H54 (cell line): Measurements from ENCODE around the gene ERC2.

Experiments
- DNase-seq: peaks from one replicate; pipeline ENCODE4 v3.0.0; 2011; ENCODE audit warnings: low spot score, mixed read lengths; ENCODE audit not compliant: insufficient read length
- FAIRE-seq: peaks from 3 replicates; lab custom pipeline; 2011; peaks lifted over from hg19 to GRCh38; lab: Jason Lieb, UNC
- POLR2A ChIP-seq: IDR thresholded peaks from 2 replicates; pipeline ENCODE4 v1.6.1; 2011; ENCODE audit warnings: low read depth, mild to moderate bottlenecking, low read length

ERC2 gene

DNA sequence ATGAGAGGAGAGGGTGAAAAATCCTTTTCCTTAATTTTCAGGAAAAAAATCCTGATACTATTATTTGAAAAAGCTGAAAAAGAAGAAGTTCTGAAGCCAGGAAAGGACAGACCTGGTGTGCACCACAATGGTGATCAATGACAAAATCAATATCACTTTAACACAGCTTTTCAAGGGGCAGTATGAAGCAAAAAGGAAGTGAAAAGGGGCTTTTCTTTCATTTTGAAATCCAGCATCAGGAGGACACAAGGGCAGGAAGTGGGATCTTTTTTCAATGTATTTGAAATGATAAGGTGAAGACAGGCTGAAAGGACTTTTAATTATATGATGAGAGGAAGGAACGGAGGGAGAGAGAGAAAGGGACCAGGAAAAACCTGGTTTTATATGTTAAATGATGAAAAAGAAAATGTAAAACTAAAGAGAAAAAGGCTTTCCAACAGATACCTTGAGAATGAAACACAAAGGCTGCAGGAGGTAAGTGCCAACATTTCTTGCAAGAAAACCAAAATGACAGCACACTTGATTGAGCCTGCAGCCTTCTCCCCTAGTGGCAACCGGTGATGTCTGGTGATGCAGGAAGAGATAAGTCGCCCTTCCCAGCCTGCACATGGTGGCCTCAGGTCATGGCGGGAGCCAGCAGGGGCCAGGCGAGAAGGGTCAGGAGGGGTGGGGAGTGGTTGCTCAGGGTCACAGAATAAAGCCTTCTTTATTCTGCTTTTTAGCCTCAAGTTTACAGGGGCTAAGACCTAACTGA is 744.4 kb downstream of the ERC2 start:
- FAIRE-seq (no peak), DNase-seq (no peak)
- TF ChIP-seq POLR2A, result no peak

DNA sequence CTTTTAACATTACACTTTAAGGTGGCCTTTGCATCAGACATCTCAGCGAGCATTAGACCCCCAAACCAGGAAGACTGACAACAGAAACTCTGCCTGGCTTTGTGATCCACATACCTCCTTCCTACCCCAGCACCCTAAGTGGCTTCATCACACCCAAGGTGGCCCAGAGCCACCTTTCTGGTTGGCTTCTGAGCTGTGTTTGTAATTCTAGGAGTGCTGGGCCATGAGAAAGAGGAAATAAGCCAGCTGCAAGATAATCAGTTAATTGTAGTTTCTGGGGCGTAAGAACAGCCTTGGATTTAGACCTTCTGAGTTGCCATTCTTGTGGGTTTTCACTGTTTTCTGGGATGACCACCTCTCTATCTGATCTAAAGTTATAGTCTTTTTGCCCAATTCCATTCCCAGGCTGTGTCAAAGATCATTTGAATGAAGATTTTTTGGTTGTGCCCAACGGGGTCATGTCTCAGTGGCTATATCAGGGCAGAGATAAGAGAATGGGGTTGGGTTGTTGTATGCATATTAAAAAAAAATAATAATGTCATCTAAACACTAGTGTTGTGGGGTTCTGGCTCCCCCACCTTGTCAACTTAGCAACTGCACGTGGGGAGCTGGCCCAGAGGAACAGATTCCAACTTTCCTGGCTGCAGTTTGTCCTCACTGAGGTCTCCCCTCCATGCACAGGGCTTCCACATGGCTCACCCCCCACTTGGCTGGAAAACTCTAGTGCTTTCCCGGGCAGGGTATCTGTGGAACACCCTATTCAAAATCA is 746.4 kb downstream of the ERC2 start:
- DNase-seq (no peak), FAIRE-seq (no peak)
- TF ChIP-seq POLR2A, result no peak

DNA sequence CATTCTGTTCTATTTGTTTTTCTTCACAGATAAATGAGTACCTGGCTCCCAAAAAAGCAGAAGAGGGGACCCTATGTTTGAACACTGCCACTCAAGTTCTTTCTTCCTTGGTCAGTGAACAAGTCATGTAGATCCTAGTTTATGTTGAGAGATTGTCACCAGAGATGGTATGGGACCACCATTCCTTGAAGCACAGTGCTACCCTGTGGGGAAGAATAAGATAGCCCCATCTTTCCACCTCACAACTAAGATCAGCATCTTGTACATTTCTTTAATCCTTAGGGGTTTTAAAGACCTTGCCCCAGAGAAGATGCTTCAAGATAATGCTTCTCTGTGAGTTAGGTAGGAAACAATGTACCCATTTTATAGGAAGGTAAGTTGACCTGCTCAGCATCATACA is 747.7 kb downstream of the ERC2 start:
- DNase-seq (no peak), FAIRE-seq (no peak)
- no peak for TF ChIP-seq POLR2A

DNA sequence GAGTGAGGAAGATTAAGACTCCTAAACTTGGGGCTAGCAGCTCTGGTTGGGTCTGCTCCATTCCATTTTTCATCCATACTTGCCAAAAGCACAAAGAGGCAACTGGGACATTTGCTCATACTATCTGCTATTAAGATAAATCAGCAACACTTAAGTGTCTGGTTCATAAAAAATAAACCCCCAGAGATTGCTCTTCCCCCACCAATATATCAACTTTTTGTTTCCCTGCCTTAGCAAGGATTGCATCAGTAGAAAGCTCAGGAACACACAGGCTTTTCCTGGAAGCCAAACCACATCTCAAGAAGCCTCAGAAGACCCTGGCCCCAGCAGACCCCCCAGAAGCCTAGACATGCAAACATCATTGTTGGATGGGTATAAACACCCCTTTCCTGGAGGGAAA is 748.8 kb downstream of the ERC2 start:
- FAIRE-seq (no peak), DNase-seq (no peak)
- TF ChIP-seq POLR2A, result no peak

DNA sequence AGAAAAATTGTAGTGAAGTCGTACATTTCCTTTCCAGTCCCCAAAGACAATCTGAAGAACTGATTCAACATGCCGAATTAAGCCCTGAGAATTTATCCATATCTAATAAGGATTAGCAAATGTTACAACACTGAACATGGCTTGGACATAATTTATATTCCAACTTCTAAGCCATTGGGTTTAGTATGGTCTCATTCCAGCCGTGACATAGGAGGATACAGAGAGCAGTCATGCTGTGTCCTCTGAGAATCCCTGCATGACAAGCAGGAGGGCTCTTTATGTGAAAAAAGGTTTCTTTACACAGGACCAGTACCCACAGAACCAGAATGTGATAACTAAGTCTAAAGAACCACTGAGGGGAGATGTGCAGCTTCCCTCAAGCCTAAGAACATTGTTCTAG is 749.3 kb downstream of the ERC2 start:
- no peak for TF ChIP-seq POLR2A
- no peak for FAIRE-seq
- DNase-seq, result no peak

DNA sequence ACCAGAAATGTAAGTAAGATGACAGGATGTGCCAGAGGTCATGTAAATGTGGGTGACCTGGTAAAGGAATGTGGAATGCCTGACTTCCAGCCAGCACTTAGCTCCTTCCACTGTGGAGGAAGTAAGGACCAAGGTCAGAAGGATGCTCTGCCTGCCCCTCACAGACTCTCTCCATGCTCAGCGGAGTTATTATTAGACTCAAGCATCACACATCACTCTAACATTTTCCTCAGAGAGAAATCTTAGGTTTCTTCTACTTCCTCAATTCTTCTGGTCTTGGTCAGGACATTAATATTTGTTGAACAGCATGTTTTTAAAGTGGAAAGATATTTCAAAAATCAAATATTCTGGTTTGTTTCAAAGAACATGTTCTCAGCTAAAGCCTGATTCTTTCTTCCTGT is 749.7 kb downstream of the ERC2 start:
- TF ChIP-seq POLR2A, result no peak
- DNase-seq, result no peak
- FAIRE-seq, result no peak

DNA sequence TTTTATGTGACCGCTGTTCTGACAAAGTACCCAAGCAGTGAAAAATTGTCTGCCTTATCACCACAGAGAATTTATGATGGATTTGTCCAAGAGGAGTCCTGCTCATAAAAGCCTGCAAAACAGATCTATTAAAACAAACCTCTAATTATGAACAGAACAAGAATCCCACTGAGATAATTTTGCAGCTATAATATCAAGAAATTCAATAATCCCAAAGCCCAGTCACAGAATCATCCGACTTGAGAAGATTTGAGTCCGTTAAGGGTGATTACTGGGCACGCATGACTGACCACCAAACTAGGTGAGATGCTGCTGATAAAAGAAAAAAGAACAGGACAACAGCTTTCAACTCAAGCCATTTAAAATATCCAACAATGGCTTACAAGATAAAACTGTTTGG is 750.2 kb downstream of the ERC2 start:
- no peak for DNase-seq
- FAIRE-seq, result no peak
- no peak for TF ChIP-seq POLR2A

DNA sequence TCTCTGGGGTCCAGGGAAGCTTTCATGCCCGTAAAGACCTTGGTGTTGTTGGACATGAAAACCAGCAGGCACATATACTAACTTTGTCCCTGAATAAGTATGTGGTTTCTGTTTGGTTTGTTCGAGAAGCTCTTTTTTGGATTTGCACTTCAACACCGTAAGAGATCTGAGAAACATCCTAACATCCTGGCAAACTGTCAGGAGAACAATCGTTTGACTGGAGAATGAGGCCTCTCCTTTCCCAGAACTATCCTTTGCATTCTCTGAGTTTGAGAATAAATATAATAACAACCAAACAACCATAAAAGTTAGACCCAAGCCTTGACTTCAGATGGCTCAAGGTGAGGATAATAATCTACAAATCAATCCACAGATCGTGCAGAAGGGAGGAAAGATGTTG is 750.8 kb downstream of the ERC2 start:
- TF ChIP-seq POLR2A, result no peak
- no peak for FAIRE-seq
- no peak for DNase-seq

DNA sequence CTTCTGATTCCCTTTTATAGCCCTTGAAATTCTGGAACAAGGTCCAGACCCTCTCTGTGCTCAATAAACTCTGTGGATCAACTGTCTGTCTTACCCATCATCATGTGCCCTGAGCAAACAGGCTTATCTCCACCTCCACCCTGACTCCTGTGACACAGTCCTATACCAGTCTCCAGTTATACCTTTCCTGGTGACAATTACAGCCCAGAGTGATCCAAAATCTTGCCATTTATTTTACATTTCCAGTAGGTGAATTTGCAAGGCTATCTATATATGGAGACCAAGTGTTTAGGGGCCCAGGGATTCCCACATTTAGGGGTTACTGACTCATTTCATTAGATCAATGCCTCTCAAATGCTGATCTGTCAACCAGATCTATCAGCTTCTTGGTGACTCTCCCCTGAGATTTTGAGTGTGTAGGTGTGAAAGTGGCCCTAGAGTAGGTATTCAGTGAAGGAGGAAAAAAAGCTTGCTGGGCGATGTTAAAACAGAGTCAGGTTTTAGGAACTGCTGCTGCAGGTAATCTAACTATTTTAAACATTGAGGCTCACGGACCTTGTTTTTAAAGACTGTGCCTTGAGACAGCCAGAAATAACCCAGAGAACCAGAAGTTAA is 751.5 kb downstream of the ERC2 start:
- no peak for TF ChIP-seq POLR2A
- no peak for FAIRE-seq
- no peak for DNase-seq

DNA sequence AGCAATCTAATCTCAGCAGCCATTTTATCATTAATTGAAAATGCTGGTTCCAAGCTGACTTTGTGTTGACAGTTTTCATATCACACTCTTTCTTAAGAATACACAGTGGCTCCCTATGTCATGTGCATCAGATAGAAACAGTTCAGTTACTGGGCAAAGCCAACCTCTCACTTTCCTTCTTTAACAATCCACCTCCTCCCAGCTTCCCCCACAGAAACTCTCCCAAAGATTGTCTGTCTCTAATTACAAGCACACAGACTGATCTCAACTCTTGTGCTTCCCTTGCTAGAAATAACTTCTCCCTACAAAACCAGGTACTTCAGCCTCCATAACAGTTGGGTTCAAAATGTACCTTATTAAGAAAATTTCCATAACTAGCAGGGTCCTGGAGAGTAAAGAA is 752.2 kb downstream of the ERC2 start:
- TF ChIP-seq POLR2A, result no peak
- FAIRE-seq, result no peak
- DNase-seq, result no peak

DNA sequence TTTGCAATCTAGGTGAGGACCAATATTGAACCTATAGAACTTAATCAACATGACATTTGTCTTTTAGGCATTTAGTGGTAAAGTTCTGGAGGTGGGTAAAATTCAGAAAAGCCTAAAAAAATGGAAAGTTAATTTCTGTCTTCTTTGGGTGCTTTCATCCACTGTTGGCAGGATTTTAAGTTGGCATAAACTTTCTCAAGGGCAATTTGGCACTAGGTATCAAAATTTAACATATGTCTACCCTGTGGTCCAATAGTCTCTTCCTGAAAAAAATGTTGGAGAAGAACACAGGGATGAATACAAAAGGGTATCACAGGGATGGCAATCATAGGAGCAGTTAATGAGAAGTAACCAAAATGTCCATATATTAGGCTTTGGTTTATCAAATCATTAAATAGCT is 754.2 kb downstream of the ERC2 start:
- TF ChIP-seq POLR2A, result no peak
- DNase-seq, result no peak
- FAIRE-seq, result no peak

DNA sequence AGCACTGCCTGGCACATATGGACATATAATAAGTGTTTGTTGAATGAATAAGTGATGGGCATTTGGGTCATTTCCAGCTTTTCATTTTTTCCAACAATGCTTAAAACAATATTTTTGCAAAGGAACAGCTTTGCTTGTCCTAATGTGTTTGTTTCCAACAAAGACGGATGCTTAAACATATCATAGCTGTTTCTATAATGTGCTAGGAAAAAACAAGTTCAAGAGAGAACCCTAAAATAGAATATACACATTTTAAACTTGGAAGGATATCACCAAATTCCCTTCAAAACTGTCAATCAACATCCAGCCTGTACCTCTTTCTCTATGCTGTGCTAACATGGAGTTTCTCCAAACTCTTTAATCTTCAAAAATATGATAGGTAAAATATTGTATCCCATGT is 756.6 kb downstream of the ERC2 start:
- TF ChIP-seq POLR2A, result no peak
- DNase-seq, result no peak
- no peak for FAIRE-seq

DNA sequence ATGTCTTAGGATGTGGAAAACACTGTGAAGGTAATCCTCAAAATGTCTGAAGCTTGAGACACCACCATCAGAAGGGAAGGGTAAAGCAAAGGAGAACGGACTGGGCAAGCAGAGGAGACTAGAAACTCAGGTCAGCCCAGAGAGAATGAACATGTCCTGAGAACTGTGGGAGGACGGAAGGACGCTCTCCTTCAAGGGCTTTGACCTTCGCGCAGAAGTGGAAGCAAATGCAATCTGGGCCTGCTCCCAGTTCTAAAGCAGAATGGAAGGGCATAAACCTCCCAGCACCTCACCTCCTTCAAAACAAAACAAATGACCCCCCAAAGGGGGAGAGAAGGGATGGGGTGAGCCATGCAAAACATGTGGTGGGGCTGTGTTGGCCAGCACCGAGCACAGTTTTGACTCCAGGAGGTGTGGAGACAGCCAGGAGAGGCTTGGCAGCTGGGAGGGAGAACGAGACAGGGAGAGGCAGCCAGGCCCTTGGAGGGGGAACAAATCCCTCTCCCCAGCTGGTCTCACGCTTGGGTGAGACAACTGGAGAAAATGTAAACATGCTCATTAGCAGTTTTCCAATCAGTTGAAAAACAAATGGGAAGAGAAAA is 758.8 kb downstream of the ERC2 start:
- DNase-seq (no peak), FAIRE-seq (no peak)
- TF ChIP-seq POLR2A, result no peak

DNA sequence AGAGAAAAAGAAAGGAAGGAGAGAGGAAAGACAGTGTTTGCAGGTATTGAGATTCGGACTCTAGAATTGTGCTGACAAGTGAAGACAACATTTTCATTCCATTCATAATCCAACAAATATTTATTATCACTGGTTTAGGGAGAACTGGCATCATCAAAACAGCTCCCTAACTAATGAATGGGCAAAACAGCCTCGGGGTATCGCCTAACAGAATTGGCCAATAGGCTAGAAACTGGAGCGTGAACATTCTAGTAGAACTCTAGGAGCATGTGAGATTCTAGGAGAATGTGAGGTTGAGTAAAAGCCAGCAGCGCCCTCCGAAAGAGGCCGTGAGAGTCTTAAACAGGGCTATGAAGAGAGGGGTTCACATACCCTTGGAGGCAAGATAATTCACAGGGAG is 759.3 kb downstream of the ERC2 start:
- no peak for TF ChIP-seq POLR2A
- FAIRE-seq (no peak), DNase-seq (no peak)
